ENCODE results near the gene KIF1B. TPM values are rescaled to one million over a fixed set of nuclear protein-coding genes. Genes with fewer than 3 reads are reported as not detected.
"Not testable (repeated sequence)": the region's sequence is repeated elsewhere in the genome, so short reads cannot be mapped to it uniquely, and the experiment has no call there.

The KIF1B gene
- total and polyA plus RNA-seq, 7 donors: 4.8 to 78.4 (median 46.4) TPM

GRCh38 chr1:10424034-10424433 lies 213.7 kb downstream of the KIF1B start:
- Histone ChIP-seq H3K27me3 (no peaks in the 10 kb centered on the region), H3K4me1 (peaks cover 0 to 4% (median 0%) of the 10 kb centered on the region in 4 donors), H3K4me3 (no peak overlapping the region), H3K27ac (no peak overlapping the region), H3K36me3 (peaks cover 0 to 24% (median 7%) of the 10 kb centered on the region in 4 donors), H3K9me3 (no peaks in the 10 kb centered on the region)
- peak; percentile 77 for DNase-seq
- TF ChIP-seq POLR2AphosphoS5 (IDR thresholded peaks at IDR 0.05) (no peak), CTCF (IDR thresholded peaks at IDR 0.05) (no peak), POLR2A (IDR thresholded peaks at IDR 0.05) (no peak), EP300 (IDR thresholded peaks at IDR 0.05) (no peak)
- intact Hi-C loops (cut with DNase I): loop anchor here (10.0 kb wide), 1 partner anchor 479 kb away; the partner anchor contains the start of genes LZIC and NMNAT1
- WGBS, 2 donors: 73 to 84% methylated on average over 9 of the region's 9 CpGs

GRCh38 chr1:10424651-10425050 lies 214.3 kb downstream of the KIF1B start:
- DNase-seq: no peak
- 83 to 94% methylated on average over 8 of the region's 8 CpGs for WGBS, 2 donors
- H3K27me3 ChIP-seq: no peaks in the 10 kb centered on the region
- peaks cover 0 to 18% (median 1%) of the 10 kb centered on the region in 4 donors for H3K36me3 ChIP-seq
- no peak overlapping the region for H3K27ac ChIP-seq
- no peaks in the 10 kb centered on the region for H3K9me3 ChIP-seq
- no peak overlapping the region for H3K4me3 ChIP-seq
- TF ChIP-seq CTCF (IDR thresholded peaks at IDR 0.05): no peak
- TF ChIP-seq POLR2A (IDR thresholded peaks at IDR 0.05): no peak
- no peak for TF ChIP-seq POLR2AphosphoS5 (IDR thresholded peaks at IDR 0.05)
- no peak for TF ChIP-seq EP300 (IDR thresholded peaks at IDR 0.05)
- intact Hi-C loops (cut with DNase I): loop anchor here (10.0 kb wide), 1 partner anchor 480 kb away; the partner anchor contains the start of genes LZIC and NMNAT1
- peaks cover 0 to 5% (median 2%) of the 10 kb centered on the region in 4 donors for H3K4me1 ChIP-seq

DNA sequence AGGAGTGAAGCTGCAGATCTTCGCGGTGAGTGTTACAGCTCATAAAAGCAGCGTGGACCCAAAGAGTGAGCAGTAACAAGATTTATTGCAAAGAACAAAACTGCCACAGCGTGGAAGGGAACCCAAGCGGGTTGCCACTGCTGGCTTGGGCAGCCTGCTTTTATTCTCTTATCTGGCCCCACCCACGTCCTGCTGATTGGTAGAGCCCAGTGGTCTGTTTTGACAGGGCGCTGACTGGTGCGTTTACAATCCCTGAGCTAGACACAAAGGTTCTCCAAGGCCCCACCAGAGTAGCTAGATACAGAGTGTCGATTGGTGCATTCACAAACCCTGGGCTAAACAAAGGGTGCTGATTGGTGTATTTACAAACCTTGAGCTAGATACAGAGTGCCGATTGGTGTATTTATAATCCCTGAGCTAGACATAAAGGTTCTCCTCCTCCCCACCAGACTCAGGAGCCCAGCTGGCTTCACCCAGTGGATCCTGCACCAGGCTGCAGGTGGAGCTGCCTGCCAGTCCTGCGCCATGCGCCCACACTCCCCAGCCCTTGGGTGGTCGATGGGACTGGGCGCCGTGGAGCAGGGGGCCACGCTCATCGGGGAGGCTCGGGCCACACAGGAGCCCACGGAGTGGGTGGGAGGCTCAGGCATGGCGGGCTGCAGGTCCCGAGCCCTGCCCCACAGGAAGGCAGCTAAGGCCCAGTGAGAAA lies 215.6 kb downstream of the KIF1B start:
- not testable (repeated sequence) for H3K36me3 ChIP-seq
- 79 to 84% methylated on average over 21 of the region's 21 CpGs for WGBS, 2 donors
- intact Hi-C loops (cut with DNase I): loop anchor here (10.0 kb wide), 1 partner anchor 481 kb away; the partner anchor contains the start of genes LZIC and NMNAT1

DNA sequence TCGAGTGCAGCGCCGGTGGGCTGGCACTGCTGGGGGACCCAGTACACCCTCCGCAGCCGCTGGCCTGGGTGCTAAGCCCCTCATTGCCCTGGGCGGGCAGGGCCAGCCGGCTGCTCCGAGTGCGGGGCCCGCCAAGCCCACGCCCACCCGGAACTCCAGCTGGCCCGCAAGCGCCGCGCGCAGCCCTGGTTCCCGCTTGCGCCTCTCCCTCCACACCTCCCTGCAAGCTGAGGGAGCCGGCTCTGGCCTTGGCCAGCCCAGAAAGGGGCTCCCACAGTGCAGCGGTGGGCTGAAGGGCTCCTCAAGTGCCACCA lies 216.1 kb downstream of the KIF1B start:
- H3K36me3 ChIP-seq, H3K27ac ChIP-seq, H3K9me3 ChIP-seq, H3K4me3 ChIP-seq, H3K27me3 ChIP-seq, DNase-seq: not testable (repeated sequence)
- WGBS, 2 donors: 95 to 99% methylated on average over 21 of the region's 21 CpGs
- H3K4me1 ChIP-seq: peaks cover 0 to 15% (median 13%) of the 10 kb centered on the region in 4 donors
- intact Hi-C loops (cut with DNase I): loop anchor here (10.0 kb wide), 1 partner anchor 482 kb away; the partner anchor contains the start of genes LZIC and NMNAT1

More for the DNA sequence above, 215.6 kb downstream of the KIF1B start:
- not testable (repeated sequence) for H3K27me3 ChIP-seq, H3K27ac ChIP-seq, DNase-seq, H3K9me3 ChIP-seq
- peaks cover 0 to 10% (median 8%) of the 10 kb centered on the region in 4 donors for H3K4me1 ChIP-seq
- peak overlapping the region in 1 of 4 donors; percentile 17 for H3K4me3 ChIP-seq

DNA sequence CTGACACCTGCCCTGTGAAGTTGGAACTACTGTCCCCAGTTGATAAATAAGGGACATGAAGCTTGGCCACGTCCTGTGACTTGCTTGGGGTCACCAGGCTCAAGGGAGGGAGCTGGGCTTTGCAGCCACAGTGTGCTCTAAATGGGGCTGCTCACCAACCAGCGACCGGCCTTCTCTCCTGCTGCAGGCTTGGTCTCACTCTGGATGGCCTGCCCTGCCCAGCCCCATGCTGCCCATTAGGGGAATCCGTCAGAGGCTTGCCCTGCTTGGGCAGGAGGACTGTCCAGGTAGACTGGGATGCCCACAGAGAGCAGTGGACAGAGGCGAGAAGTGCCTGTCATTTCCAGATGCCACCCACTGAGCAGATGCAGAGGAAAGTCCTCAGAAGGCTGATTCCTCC lies 218.6 kb downstream of the KIF1B start:
- peak; percentile 55 for DNase-seq
- 84 to 89% methylated on average over 5 of the region's 5 CpGs for WGBS, 2 donors
- Histone ChIP-seq H3K4me3 (no peak overlapping the region), H3K9me3 (no peaks in the 10 kb centered on the region), H3K4me1 (peaks cover 0 to 19% (median 16%) of the 10 kb centered on the region in 4 donors), H3K27me3 (no peaks in the 10 kb centered on the region), H3K36me3 (no peaks in the 10 kb centered on the region), H3K27ac (no peak overlapping the region)
- intact Hi-C loops (cut with DNase I): loop anchor here (10.0 kb wide), 1 partner anchor 484 kb away; the partner anchor contains the start of genes LZIC and NMNAT1
- TF ChIP-seq EP300 (IDR thresholded peaks at IDR 0.05): no peak
- no peak for TF ChIP-seq CTCF (IDR thresholded peaks at IDR 0.05)
- TF ChIP-seq POLR2AphosphoS5 (IDR thresholded peaks at IDR 0.05): no peak
- TF ChIP-seq POLR2A (IDR thresholded peaks at IDR 0.05): no peak

Data from sigmoid colon (tissue), 7 donors.